HG02571 (cell line): ENCODE data around the gene SND1.

ENCODE experiments used
- ATAC-seq: cut with Tn5 transposase; IDR thresholded peaks from one replicate; pipeline ENCODE4 v1.9.1; 2021; ENCODE audit warnings: mild to moderate bottlenecking, moderate library complexity; ENCODE audit not compliant: unreplicated experiment

Gene SND1

GRCh38 chr7:127718340-127718679 lies 66.3 kb downstream of the SND1 start:
- ATAC-seq: no peak

DNA sequence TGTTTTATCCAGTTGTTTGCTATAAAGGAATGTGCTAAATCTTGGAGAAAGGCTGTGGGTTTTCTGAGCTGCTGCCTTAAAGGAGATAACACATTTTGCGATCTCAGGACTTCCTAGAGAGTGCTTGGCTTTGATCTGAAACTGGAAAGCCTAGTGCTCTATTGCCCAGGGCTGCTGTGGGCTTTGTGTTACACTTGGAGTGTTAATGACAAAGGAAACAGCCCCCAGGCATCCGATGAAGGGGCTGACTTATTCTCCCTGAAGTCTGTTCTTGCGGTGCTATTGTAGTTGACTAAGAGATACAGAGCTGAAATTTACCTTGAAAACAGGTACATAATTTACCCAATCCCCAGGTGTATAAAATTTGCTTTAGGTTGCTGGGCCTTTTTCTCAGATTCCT lies 74.5 kb downstream of the SND1 start:
- no peak for ATAC-seq

- ATAC-seq: no peak
These were observed 78.8 kb downstream of the SND1 start for GRCh38 chr7:127730658-127731276.

DNA sequence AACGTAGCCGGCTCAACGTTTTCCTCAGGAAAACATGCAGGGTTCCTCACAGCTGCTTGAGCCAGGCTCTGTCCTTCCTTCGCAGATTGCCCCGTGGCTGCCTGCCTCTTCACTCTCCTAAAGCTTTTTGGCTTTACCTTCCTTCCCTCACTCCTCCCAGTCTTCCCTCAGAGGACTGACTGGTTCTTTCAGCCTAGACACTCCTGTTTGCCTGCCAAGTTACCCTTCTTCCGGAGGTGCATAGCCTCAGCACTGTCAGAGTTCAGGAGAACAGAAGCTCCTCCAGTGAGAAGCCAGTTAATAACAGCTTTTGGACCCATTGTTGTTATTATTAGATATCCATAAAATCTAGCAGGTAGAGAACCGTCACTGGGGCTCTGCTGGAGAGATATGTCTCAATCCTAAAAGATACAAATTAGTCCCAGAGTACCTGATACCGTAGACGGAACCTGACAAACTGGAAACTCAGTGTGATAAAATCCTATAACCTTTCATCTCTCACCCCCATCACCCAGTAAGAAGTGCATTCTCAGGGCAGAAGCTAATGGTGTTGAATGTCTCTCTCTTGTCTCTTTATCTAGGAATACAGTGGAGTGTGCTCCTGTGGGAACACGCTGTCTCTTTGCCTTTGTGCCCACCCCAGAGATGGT lies 79.6 kb downstream of the SND1 start:
- ATAC-seq: no peak

GRCh38 chr7:127732306-127732705 lies 80.3 kb downstream of the SND1 start:
- ATAC-seq: no peak

- no peak for ATAC-seq
These were observed 82.0 kb downstream of the SND1 start for GRCh38 chr7:127733986-127734385.

- ATAC-seq: no peak
These were observed 84.5 kb downstream of the SND1 start for GRCh38 chr7:127736511-127736910.

GRCh38 chr7:127738859-127739258 lies 86.9 kb downstream of the SND1 start:
- no peak for ATAC-seq

- ATAC-seq: no peak
These were observed 89.9 kb downstream of the SND1 start for GRCh38 chr7:127741764-127742375.

DNA sequence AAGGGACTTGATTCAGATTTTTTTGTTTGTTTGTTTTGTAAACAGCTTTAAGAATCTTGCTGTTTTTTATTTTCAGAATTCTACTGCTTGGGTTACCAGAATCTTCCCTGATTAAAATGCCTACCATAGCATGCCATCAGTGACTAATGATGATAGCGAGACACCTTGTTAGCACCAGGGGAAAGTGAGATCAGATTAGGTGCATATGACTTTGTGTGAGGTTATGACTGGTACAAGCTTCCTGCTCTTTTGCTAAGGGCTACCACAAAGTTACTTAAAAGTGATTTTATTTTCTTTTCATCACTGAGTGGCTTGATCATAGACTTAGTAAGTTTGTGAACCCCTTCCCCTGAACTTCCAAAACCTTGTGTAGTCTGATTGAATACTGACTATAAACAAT lies 93.5 kb downstream of the SND1 start:
- ATAC-seq: no peak

DNA sequence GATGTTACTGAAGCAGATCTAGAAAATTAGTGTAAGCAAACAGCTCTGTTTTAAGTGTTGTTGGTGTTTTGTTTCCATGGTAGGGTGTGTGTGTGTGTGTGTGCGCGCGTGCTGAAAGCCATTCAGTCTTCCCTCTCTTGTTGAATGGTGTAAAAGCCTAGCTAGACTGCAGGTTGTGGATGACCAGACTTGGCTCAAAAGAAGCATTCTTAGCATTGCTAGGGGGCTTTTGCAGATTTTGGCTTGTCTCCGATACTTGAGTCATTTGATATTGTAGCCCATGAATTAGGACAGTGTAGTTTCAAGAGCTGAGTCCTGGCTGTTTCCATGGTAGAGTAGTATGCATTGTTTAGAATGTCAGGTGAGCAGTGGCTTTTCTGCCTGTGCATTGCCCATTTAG lies 99.1 kb downstream of the SND1 start:
- ATAC-seq: no peak

GRCh38 chr7:127751490-127752448 lies 99.8 kb downstream of the SND1 start:
- no peak for ATAC-seq

GRCh38 chr7:127752829-127753228 lies 100.8 kb downstream of the SND1 start:
- no peak for ATAC-seq

GRCh38 chr7:127754457-127754856 lies 102.5 kb downstream of the SND1 start:
- no peak for ATAC-seq

GRCh38 chr7:127755521-127755920 lies 103.5 kb downstream of the SND1 start:
- ATAC-seq: no peak

- no peak for ATAC-seq
These were observed 104.0 kb downstream of the SND1 start for GRCh38 chr7:127755965-127756364.

- ATAC-seq: no peak
These were observed 106.1 kb downstream of the SND1 start for GRCh38 chr7:127758105-127758504.

GRCh38 chr7:127758845-127759244 lies 106.9 kb downstream of the SND1 start:
- ATAC-seq: no peak

- ATAC-seq: no peak
These were observed 108.0 kb downstream of the SND1 start for GRCh38 chr7:127759945-127760421.

GRCh38 chr7:127760436-127761031 lies 108.5 kb downstream of the SND1 start:
- no peak for ATAC-seq

GRCh38 chr7:127761196-127761595 lies 109.2 kb downstream of the SND1 start:
- ATAC-seq: no peak
